ENCODE data around the gene FNBP1L.

GRCh38 chr1:93526431-93526830 lies 78.5 kb downstream of the FNBP1L start:
- TF ChIP-seq CTCF (conservative IDR thresholded peaks at IDR 0.05; ENCODE audit: low read length) (no peak), EZH2phosphoT487 (IDR thresholded peaks at IDR 0.05; ENCODE audit: borderline replicate concordance, low read depth, low read length) (no peak)

All from OCI-LY7 (cell line).